ENCODE results near the gene DLGAP1.

Gene DLGAP1

DNA sequence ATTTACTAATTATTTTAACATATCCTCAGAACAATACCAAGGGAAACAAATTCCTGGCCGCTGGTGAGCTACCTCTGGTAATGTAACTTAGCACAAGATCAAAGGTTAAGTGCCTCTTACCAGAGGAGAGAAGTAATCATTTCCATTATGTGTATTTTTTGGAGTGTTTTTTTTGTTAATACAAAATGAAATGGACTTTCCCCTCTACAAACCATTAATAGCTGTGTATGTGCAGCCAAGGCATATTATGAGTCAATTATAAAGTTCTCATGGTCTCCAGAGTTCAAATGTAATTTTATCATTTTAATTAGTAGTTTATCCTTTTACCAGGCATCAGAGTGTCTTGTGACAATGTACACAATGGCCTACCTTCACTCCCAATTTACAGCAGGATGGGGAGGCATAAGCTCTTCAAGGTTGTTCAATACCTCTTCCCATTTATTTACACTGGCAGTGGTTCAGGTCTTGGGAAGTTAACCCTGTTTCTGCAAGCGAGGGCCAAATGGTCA, 762.9 kb downstream of the DLGAP1 start:
- TF ChIP-seq CTCF (IDR thresholded peaks at IDR 0.05; ENCODE audit: insufficient read depth, low read depth, low read length, missing control alignments): no peak
- H3K4me3 ChIP-seq (ENCODE audit: low read depth, low read length): no peak overlapping the region
- no peak for DNase-seq (ENCODE audit: low read depth)

DNA sequence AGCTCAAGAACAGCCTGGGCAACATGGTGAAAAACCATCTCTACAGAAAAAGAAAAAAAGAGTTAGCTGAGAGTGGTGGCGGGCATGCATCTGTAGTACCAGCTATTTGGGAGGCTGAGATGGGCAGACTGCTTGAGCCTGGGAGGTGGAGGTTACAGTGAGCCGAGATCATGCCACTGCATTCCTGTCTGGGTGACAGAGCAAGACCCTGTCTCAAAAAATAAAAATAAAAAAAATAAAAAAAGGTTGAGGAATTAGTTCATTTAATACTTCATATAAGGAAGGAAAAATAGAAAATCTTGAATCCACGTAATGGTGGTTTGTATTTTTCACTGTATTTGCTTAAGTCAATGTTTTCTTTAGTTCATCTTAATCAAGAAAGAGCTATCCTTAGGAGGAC, 763.4 kb downstream of the DLGAP1 start:
- TF ChIP-seq CTCF (IDR thresholded peaks at IDR 0.05; ENCODE audit: insufficient read depth, low read depth, low read length, missing control alignments): no peak
- DNase-seq (ENCODE audit: low read depth): no peak
- no peak overlapping the region for H3K4me3 ChIP-seq (ENCODE audit: low read depth, low read length)

GRCh38 chr18:3690764-3691066, 764.4 kb downstream of the DLGAP1 start:
- TF ChIP-seq CTCF (IDR thresholded peaks at IDR 0.05; ENCODE audit: insufficient read depth, low read depth, low read length, missing control alignments): no peak
- DNase-seq (ENCODE audit: low read depth): no peak
- H3K4me3 ChIP-seq (ENCODE audit: low read depth, low read length): no peak overlapping the region

- TF ChIP-seq CTCF (IDR thresholded peaks at IDR 0.05; ENCODE audit: insufficient read depth, low read depth, low read length, missing control alignments): no peak
- DNase-seq (ENCODE audit: low read depth): no peak
Observed at GRCh38 chr18:3689986-3690763, 764.9 kb downstream of the DLGAP1 start.

GRCh38 chr18:3689091-3689490, 766.0 kb downstream of the DLGAP1 start:
- TF ChIP-seq CTCF (IDR thresholded peaks at IDR 0.05; ENCODE audit: insufficient read depth, low read depth, low read length, missing control alignments): no peak
- no peak overlapping the region for H3K4me3 ChIP-seq (ENCODE audit: low read depth, low read length)
- no peak for DNase-seq (ENCODE audit: low read depth)

More at GRCh38 chr18:3689986-3690763, 764.9 kb downstream of the DLGAP1 start:
- H3K4me3 ChIP-seq (ENCODE audit: low read depth, low read length): no peak overlapping the region

GRCh38 chr18:3688690-3689089, 766.4 kb downstream of the DLGAP1 start:
- no peak overlapping the region for H3K4me3 ChIP-seq (ENCODE audit: low read depth, low read length)
- TF ChIP-seq CTCF (IDR thresholded peaks at IDR 0.05; ENCODE audit: insufficient read depth, low read depth, low read length, missing control alignments): no peak
- DNase-seq (ENCODE audit: low read depth): no peak

DNA sequence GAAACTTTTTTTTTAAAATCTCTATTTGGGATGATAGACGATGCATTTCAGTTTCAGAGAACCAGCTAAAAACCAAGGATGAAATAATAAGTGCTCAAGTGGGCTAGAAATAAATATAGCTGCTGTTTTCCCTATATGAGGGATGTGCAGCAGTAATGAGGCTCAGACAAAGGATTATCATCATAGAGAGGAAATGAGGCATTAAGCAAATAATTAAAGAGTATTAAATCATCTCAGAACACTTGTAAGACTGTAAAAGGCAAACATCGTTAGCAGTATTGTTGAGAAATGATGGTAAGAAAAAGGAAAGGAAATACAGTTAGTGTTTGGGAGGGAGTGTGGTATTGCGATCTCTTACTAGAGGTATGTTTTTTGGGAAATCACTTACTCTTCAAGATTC, 771.6 kb downstream of the DLGAP1 start:
- no peak overlapping the region for H3K4me3 ChIP-seq (ENCODE audit: low read depth, low read length)
- TF ChIP-seq CTCF (IDR thresholded peaks at IDR 0.05; ENCODE audit: insufficient read depth, low read depth, low read length, missing control alignments): no peak
- no peak for DNase-seq (ENCODE audit: low read depth)
